H9 (cell line): Measurements from ENCODE around the gene SGCD. TPM values are rescaled to one million over a fixed set of nuclear protein-coding genes. Genes with fewer than 3 reads are reported as not detected.

Experiments
- DNase-seq: peaks from one replicate; pipeline ENCODE4 v3.0.0-alpha.2; 2017
- H2AFZ ChIP-seq: one replicate; pipeline ENCODE4 v1.6.1; 2013; ENCODE audit warnings: mild to moderate bottlenecking, low read length, control low read depth, moderate library complexity
- H2AK5ac ChIP-seq: 2 replicates; pipeline ENCODE4 v1.6.1; 2013; ENCODE audit warnings: low read length, control low read depth, mixed read lengths; ENCODE audit not compliant: insufficient read length
- H2BK120ac ChIP-seq: one replicate; pipeline ENCODE4 v1.6.1; 2013; ENCODE audit warnings: low read depth, mild to moderate bottlenecking, low read length, control low read depth, inconsistent platforms; ENCODE audit not compliant: poor library complexity, severe bottlenecking
- H2BK12ac ChIP-seq: 2 replicates; pipeline ENCODE4 v1.6.1; 2013; ENCODE audit warnings: low read length, control low read depth, mixed read lengths, low read depth; ENCODE audit not compliant: insufficient read length
- H2BK15ac ChIP-seq: 2 replicates; pipeline ENCODE4 v1.6.1; 2013; ENCODE audit warnings: low read depth, low read length, control low read depth
- H2BK20ac ChIP-seq: one replicate; pipeline ENCODE4 v1.6.1; 2013; ENCODE audit warnings: low read depth, mild to moderate bottlenecking, low read length, control low read depth, inconsistent platforms; ENCODE audit not compliant: poor library complexity, severe bottlenecking
- H2BK5ac ChIP-seq: 2 replicates; pipeline ENCODE4 v1.6.1; 2013; ENCODE audit warnings: low read length, control low read depth, mixed read lengths; ENCODE audit not compliant: insufficient read length
- H3K14ac ChIP-seq: 2 replicates; pipeline ENCODE4 v1.6.1; 2013; ENCODE audit warnings: low read length, control low read depth; ENCODE audit not compliant: insufficient read depth
- H3K18ac ChIP-seq: 2 replicates; pipeline ENCODE4 v1.6.1; 2013; ENCODE audit warnings: low read depth, mild to moderate bottlenecking, mixed read lengths, low read length, control low read depth; ENCODE audit not compliant: insufficient read length
- H3K23ac ChIP-seq: 2 replicates; pipeline ENCODE4 v1.6.1; 2013; ENCODE audit warnings: low read length, control low read depth, mixed read lengths, low read depth; ENCODE audit not compliant: insufficient read length
- H3K23me2 ChIP-seq: 2 replicates; pipeline ENCODE4 v1.6.1; 2013; ENCODE audit warnings: low read depth, mild to moderate bottlenecking, mixed read lengths, low read length, control low read depth; ENCODE audit not compliant: insufficient read length, poor library complexity, severe bottlenecking
- H3K27ac ChIP-seq: 2 replicates; pipeline ENCODE4 v1.5.1; 2013; ENCODE audit warnings: low read length, control low read depth, mixed read lengths, low read depth; ENCODE audit not compliant: insufficient read length
- H3K27me3 ChIP-seq: 2 replicates; pipeline ENCODE4 v1.6.1; 2013; ENCODE audit warnings: low read length, control low read depth, inconsistent platforms; ENCODE audit not compliant: insufficient read depth
- H3K4ac ChIP-seq: 2 replicates; pipeline ENCODE4 v1.6.1; 2013; ENCODE audit warnings: low read depth, mild to moderate bottlenecking, control low read depth, inconsistent platforms, low read length, moderate library complexity
- H3K4me1 ChIP-seq: 2 replicates; pipeline ENCODE4 v1.6.1; 2013; ENCODE audit warnings: low read length, control low read depth, inconsistent platforms; ENCODE audit not compliant: insufficient read depth
- H3K4me2 ChIP-seq: 2 replicates; pipeline ENCODE4 v1.6.1; 2013; ENCODE audit warnings: low read length, control low read depth, mixed read lengths; ENCODE audit not compliant: insufficient read length, insufficient read depth
- H3K56ac ChIP-seq: 2 replicates; pipeline ENCODE4 v1.6.1; 2013; ENCODE audit warnings: low read depth, mild to moderate bottlenecking, mixed read lengths, low read length, control low read depth; ENCODE audit not compliant: insufficient read length
- H3K79me1 ChIP-seq: 2 replicates; pipeline ENCODE4 v1.6.1; 2013; ENCODE audit warnings: low read depth, mild to moderate bottlenecking, moderate library complexity, low read length, control low read depth, inconsistent platforms; ENCODE audit not compliant: insufficient read depth, poor library complexity, severe bottlenecking
- H3K79me2 ChIP-seq: 2 replicates; pipeline ENCODE4 v1.6.1; 2013; ENCODE audit warnings: low read length, control low read depth, inconsistent platforms; ENCODE audit not compliant: insufficient read depth
- H3K9ac ChIP-seq: 2 replicates; pipeline ENCODE4 v1.6.1; 2013; ENCODE audit warnings: low read length, control low read depth, mixed read lengths; ENCODE audit not compliant: insufficient read length; ENCODE audit errors: extremely low read depth
- H3K9me3 ChIP-seq: one replicate; pipeline ENCODE4 v1.6.1; 2013; ENCODE audit warnings: low read depth, low read length, inconsistent platforms; ENCODE audit not compliant: control insufficient read depth
- H3T11ph ChIP-seq: one replicate; pipeline ENCODE4 v1.6.1; 2013; ENCODE audit warnings: mild to moderate bottlenecking, low read length, control low read depth, inconsistent platforms
- H4K20me1 ChIP-seq: one replicate; pipeline ENCODE4 v1.6.1; 2013; ENCODE audit not compliant: control insufficient read depth, insufficient read length, insufficient read depth
- H4K5ac ChIP-seq: 2 replicates; pipeline ENCODE4 v1.6.1; 2013; ENCODE audit warnings: low read depth, mild to moderate bottlenecking, mixed read lengths, low read length, control low read depth; ENCODE audit not compliant: insufficient read length
- H4K8ac ChIP-seq: replicated peaks from 2 replicates; pipeline ENCODE4 v1.6.1; 2013; ENCODE audit warnings: low read length, control low read depth, mixed read lengths, low read depth; ENCODE audit not compliant: insufficient read length
- H4K91ac ChIP-seq: 2 replicates; pipeline ENCODE4 v1.6.1; 2013; ENCODE audit warnings: low read depth, mild to moderate bottlenecking, moderate library complexity, mixed read lengths, low read length, control low read depth; ENCODE audit not compliant: insufficient read length
- H3K27ac Mint-ChIP-seq, 3 experiments: 2 replicates in 2 of 3; 3 replicates in 1 of 3; pipeline ENCODE4 v1.8.0; 2020 to 2021; ENCODE audit warnings: mixed read lengths in 3 of 3, mild to moderate bottlenecking in 1 of 3, moderate library complexity in 1 of 3
- H3K27me3 Mint-ChIP-seq: 2 replicates; pipeline ENCODE4 v1.8.0; 2021; ENCODE audit warnings: low read depth, mild to moderate bottlenecking, moderate library complexity, mixed read lengths
- H3K36me3 Mint-ChIP-seq, 3 experiments: 2 replicates in 2 of 3; 3 replicates in 1 of 3; pipeline ENCODE4 v1.8.0; 2020 to 2021; ENCODE audit warnings: low read depth in 3 of 3, mixed read lengths in 3 of 3; ENCODE audit not compliant: insufficient read depth in 1 of 3
- H3K4me1 Mint-ChIP-seq, 2 experiments: 2 replicates each; pipeline ENCODE4 v1.8.0; 2020; ENCODE audit warnings: mixed read lengths in 2 of 2
- H3K4me3 Mint-ChIP-seq, 2 experiments: 2 replicates in 1 of 2; 3 replicates in 1 of 2; pipeline ENCODE4 v1.8.0; 2020 to 2021; ENCODE audit warnings: mild to moderate bottlenecking in 2 of 2, mixed read lengths in 2 of 2, moderate library complexity in 1 of 2
- H3K9me3 Mint-ChIP-seq, 2 experiments: 2 replicates in 1 of 2; 3 replicates in 1 of 2; pipeline ENCODE4 v1.8.0; 2020; ENCODE audit warnings: mild to moderate bottlenecking in 2 of 2, mixed read lengths in 2 of 2, moderate library complexity in 1 of 2
- CTCF ChIP-seq: fragments of 200-600 bp; sonication (generic); conservative IDR thresholded peaks from 3 replicates; pipeline ENCODE4 v1.8.0; 2021; ENCODE audit warnings: antibody characterized with exemption, mild to moderate bottlenecking
- WGBS: extraction: QIAGEN DNeasy Blood & Tissue Kit; methylation state at CpG from one replicate; pipeline ENCODE4 v1.1.7; 2013; ENCODE audit warnings: missing lambda C conversion rate, low lambda C conversion rate, mixed read lengths; ENCODE audit not compliant: insufficient read length; ENCODE audit errors: extremely low coverage; 5-methylcytosine and 5-hydroxymethylcytosine counted together
- total RNA-seq: library from RNA; stranded (reverse); gene quantifications from 2 replicates; pipeline ENCODE4 v1.2.1, GENCODE V29; 2021

The SGCD gene
- total RNA-seq, 1 experiment from 2014 or later, result 0.11 TPM

DNA sequence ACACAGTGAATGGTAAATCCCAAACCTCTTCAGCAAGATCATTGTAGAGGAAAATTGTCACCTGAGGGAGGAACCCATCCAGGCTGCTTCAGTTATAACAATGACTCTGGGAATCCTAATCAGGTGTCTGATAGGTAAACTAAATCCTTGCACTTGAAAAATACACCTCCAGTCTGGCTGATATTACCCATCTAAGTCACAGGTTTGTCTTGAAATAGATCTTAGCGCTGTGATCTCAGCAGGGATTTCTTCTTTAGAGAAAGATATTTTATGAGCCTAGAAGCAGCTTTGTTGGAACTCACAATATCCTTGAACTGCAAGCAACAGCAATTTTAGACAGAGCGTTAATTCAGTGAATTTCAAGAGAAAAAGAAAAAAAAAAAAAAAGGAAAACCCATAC is 149.7 kb downstream of the SGCD start:
- no peak overlapping the region for H3T11ph ChIP-seq
- H4K20me1 ChIP-seq, result no peaks in the 10 kb centered on the region
- H3K9ac ChIP-seq, result no peak overlapping the region
- Mint-ChIP-seq H3K4me1 (peaks cover 14 to 21% of the 10 kb centered on the region in 2 experiments), H3K4me3 (no peak overlapping the region), H3K27me3 (no peaks in the 10 kb centered on the region), H3K36me3 (no peaks in the 10 kb centered on the region; a peak in 1 of 7 replicates), H3K9me3 (no peaks in the 10 kb centered on the region), H3K27ac (no peak overlapping the region)
- no CpG with 5 or more reads among the region's 2 CpGs for WGBS
- no peak overlapping the region for H4K8ac ChIP-seq
- H3K23me2 ChIP-seq, result no peaks in the 10 kb centered on the region
- H2BK5ac ChIP-seq, result no peak overlapping the region
- H3K14ac ChIP-seq, result no peak overlapping the region
- no peak overlapping the region for H4K91ac ChIP-seq
- H3K4me2 ChIP-seq, result no peak overlapping the region
- no peak overlapping the region for H2BK15ac ChIP-seq
- H3K27me3 ChIP-seq, result no peaks in the 10 kb centered on the region
- H3K4me1 ChIP-seq, result no peaks in the 10 kb centered on the region
- no peak overlapping the region for H3K18ac ChIP-seq
- no peak for TF ChIP-seq CTCF
- H3K56ac ChIP-seq, result no peak overlapping the region
- H3K79me2 ChIP-seq, result no peaks in the 10 kb centered on the region
- H4K5ac ChIP-seq, result no peak overlapping the region
- no peak overlapping the region for H2BK12ac ChIP-seq
- no peak overlapping the region for H2BK120ac ChIP-seq
- no peak overlapping the region for H2AFZ ChIP-seq
- H3K9me3 ChIP-seq, result no peaks in the 10 kb centered on the region
- H3K79me1 ChIP-seq, result no peaks in the 10 kb centered on the region
- DNase-seq, result no peak
- no peak overlapping the region for H3K4ac ChIP-seq
- no peak overlapping the region for H3K27ac ChIP-seq
- H2BK20ac ChIP-seq, result no peak overlapping the region
- no peak overlapping the region for H2AK5ac ChIP-seq
- no peak overlapping the region for H3K23ac ChIP-seq
